Activated gamma-delta T cell treated with anti-CD3 and anti-CD28 coated beads, Interleukin-2, amount 50 U/mL, for 16 hours (primary cell): Measurements from ENCODE around the gene LRP1B.

Experiments used
- DNase-seq: peaks from one replicate; pipeline ENCODE4 v3.0.0-alpha.2; 2020; ENCODE audit warnings: low read depth

The LRP1B gene

DNA sequence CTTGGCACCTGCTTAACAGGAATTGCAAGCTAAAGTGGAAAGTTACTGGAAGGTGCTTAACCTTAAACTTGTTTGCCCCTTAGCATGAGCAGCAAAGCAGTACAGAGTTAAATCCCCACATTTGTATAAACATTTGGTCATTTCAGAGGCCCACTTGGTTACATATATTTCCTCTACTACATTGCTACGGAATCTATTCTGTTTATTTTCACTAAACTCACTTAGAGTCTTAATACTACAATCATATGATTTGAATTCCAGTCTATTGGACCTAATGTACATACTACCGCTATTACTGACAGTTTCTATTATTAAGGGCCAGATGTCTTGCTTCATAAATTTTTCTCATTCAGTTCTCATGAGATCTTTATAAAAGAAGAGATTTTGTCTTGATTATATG is 1294.0 kb downstream of the LRP1B start:
- no peak for DNase-seq

DNA sequence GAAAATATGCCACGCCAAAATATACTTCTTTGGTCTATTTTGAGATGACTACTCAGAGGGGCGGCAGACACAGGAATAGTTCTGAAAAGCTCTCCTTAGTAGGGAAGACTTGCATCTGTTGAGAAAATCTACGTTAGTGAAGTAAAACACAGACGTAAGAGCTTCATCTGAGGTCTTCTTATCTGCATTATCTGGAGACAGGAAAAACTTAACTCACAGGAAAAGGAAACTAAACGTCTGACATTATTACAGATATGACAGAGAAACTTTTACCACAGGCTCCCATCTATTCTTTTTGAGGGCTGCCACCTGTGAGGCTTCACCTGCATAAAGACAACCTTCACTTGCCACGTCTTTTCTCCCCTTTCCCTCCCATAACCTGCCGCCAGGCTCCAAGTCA is 1295.7 kb downstream of the LRP1B start:
- DNase-seq, result no peak

DNA sequence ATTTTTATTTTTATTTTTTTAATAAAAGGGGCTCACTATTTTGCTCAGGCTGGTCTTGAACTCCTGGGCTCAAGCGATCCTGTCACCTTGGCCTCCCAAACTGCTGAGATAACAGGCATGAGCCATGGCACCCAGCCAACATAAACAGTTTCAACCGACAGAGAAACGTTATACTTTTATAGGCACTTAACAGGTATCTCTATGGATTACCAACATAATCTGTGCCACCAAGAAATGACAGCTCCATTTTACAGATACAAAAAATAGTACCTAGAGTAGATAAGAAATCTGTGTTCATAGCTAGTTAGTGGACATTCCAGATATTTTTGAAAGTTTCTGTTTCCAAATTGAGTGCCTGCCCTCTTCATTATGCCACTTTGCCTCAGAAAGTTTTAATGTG is 1316.7 kb downstream of the LRP1B start:
- no peak for DNase-seq

DNA sequence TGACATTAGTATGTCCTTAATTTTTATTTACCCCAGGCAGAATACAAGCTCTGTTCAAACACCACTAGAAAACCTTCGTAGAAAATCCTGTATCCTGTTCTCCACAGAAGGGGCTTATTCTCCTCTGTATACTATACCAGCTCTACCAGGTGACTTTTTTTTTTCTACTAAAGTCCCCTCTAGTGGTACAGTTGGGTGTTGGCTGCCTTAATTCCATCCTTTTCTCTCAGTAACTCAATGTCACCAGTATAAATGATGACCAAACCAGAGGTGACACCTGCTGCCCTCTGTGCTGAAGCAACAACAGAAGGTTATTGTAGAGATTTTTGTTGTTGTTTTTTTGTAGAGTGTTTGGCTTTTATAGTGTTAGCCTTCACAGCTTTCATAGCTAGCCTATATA is 1322.0 kb downstream of the LRP1B start:
- DNase-seq, result no peak

DNA sequence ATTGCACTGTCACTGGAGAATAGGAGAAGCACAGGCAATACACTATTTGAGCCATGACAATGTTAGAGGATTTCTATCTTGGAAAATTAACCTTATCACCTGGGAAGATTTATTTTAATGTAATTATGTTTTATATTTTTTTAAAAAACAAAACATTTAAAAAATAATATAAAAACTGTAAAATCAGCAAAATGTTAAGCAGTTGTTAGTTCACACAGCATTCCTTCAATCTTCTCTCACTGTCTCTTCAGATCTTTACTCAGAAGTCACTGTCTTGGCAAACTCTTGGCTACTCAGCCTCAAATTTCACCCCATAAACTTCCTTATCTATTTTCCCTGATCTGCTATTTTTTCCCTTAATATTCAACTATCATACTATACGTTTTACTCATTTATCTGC is 1322.6 kb downstream of the LRP1B start:
- DNase-seq, result no peak

DNA sequence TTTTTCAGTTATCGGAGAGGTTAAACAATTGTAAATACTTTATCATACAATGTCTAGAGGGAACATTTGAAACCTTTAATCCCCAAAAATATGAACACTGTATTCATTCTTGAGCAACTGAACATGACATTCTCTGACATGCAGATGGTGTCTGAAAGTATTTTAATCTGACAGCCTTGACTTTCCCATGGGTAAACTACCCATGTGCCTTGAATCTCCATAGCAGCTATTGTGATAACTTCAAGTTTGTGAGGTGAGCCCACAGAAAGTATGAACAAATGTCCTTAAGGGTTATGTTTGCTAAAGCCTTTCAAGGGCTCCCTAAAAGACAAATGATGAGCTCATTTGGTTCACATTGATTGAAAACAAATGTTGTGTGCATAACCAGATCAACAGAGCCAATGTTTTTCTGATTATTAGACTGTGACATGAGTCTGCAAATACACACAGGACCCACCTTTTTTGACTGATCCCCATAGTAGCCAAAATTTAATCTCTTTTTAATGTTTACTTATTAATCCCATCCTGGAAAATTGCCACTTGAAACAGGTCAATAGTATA is 1326.0 kb downstream of the LRP1B start:
- no peak for DNase-seq

DNA sequence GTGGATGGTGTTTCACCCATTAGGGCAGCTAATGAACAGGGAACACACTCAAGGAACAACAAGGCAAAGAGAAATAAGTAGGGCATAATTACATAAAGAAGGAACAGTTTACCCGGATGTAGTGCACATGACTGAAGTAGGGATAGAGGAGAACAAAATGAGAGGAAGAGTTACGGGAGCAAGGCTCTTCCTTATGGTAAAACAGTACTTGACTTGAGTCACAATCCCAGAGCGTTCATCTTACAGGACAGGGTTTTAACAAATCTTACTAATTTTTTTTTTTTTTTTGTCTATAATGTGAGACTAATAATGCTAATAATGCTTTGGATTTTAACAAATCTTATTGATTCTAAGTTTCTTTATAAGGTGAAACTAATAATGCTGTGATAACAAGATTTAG is 1329.5 kb downstream of the LRP1B start:
- DNase-seq, result no peak

DNA sequence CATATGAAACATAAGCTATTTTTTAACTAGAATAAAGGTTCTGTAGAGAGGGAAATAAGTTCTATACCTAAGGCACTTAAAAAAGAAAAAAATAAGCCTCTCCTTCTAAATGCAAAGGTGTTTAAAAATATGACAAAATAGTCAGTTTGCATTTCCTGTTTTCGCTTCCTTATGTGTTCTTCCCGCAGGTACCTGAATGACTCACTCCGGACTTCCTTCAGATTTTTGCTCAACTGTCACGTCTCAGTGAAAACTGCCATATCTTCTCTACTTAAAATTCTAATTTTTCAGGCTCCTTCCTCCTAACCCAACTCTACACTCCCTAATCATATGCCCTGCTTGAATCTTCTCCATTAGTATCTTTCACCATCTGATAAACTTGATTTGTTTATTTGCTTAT is 1333.1 kb downstream of the LRP1B start:
- no peak for DNase-seq

DNA sequence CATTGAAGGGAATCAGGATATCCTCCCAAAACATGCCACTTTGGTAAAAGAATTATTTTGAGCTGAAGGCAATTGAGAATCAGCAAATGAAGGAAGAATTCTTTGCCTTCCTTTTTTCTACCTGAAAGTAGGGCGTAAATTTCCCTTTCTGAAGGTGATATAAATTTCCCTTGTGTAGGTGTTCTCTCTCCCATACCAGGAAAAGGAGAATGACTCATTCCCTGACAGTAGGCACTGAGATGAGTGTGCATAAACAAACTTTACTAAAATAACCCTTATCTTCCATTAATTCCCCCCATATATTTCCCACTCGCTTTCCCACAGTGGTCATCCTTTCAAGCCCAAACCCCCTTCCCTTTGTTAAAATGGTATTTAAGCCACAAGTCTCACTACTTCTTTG is 1339.0 kb downstream of the LRP1B start:
- DNase-seq, result no peak

DNA sequence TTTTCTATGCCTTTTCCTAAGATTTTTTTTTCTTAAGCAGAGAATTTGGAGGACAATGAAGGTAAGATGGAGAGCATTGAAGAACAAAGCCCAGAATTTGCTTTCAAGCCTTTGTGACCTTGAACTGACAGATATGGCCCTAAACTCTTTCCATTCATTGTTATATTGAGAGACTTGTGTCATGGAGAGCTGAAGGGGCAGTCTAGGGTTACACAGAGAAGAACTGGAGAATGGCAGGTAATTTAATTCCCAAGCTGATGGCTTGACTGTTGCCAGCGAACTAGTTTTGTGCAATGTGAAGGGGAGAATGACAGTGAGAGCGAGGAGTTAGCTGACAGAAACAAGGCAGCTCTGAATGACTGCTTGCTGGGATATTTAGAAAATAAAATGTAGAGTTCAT is 1344.2 kb downstream of the LRP1B start:
- no peak for DNase-seq

DNA sequence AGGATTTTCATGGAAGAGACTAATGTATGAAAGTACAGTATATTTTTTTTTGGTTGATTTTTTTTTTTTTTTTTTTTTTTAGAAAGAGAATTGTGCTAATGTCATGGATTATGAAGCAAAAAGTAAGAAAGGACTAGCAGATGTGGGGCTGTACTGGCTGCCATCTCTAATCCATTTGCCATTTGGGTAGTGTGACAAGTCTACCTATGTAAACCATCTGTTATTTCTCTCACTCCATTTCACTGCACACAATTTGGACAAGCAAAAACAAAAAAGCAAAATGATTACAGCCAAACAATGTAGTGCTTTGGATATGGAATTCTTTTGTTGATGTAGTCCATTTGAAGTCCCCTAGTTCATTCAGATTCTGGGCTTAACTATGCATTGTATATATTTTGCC is 1355.4 kb downstream of the LRP1B start:
- no peak for DNase-seq

DNA sequence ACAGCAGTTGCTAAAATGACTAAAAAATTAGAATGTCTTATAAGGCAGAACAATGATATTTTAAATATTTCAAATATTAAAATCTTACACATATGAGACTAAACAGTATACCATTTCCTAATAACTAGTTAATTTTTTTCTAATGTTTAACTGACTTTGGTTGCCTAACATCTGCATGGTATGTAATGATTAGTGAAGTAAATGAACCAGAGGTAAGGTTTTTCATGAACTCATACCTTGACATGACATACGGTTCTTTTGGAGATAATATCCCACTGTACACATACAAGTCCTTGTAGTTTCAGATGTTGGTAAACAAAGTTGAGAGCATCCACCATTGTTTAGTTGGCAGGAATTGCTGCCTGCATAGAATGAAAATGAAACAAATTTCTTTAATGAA is 1360.2 kb downstream of the LRP1B start:
- no peak for DNase-seq

DNA sequence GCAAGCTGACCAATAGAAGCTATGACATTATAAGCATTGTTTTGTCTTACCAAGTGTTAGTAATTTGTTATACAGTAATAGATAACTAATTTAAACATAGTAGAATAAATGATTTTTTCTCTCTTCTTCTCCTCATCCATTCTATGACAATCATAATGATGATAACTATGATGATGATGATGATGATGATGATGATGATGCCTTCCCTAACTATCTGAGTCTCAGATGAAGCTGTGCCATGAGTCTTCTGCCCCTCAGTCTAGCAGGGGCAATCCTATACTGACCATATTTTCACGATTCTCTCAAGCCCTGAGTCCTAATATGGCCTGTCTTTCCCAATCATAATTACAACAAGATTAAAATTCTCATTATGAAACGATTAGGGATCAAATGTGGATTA is 1369.0 kb downstream of the LRP1B start:
- no peak for DNase-seq

DNA sequence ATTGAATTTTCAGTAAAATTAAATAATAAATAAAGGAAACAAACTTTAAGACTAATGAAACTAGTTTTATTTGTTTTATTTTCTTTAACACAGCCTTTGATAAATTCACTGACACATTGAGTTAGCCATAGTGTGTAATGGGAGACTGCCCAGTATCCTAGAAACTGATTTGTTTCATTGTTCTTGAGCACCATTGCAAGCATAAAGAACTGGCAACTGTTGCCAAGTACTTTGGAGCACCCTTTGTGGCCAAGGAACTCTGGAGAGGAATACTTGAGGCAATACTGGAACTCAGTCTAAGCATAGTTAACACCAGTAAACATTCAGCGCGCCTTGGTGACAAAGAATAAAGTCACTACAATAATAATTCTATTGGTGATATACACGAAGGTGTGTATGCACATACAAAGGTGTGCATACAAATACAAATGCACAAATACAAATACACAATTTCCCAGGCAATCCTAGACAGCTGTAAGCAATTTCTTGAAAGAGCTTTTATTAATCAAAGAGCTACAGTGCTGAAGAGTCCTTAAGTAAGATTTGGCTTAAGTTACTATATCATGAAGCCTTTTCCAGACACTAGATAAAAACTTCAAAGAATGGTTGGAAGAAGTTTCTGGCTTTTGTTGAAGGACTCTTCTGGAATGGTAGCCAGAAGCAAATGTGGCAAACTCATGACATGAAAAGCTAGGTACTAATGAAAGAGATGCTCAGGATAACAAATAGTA is 1371.2 kb downstream of the LRP1B start:
- no peak for DNase-seq

DNA sequence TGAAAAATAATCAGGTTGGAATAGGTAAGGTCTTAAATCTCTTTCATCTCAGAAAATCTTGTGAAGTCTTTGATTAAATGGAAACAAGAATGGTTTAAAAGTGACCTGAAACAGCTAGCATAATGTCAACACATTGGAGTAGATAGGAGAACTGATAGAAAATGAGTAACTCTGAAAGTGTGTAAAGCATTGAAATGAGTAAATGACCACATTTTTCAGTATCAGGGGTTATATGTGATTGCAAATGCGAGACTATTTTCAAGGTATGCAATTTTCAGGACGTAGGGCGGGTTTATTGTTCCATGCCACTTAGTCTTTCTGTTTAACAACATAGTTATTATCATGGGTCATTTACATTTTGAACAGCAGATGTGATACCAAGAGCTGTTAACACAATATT is 1383.2 kb downstream of the LRP1B start:
- no peak for DNase-seq

DNA sequence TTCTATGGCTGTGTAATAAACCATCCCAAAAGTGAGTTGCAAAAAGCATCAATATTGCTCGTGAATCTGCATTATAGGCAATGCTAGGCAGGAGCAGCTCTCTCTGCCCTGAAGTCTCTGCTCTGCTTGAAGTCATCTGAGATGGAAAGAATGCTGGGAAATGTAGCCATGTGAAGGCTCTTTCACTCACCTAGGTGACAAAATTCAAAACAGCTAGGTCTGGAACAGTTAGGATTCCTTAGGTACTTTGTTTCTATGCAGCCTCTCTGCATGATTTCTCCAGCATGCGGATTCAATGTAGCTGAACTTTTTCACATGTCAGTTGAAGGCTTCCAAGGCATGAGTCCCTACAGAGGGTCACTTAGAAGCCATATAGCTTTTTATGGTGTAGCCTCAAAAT is 1383.7 kb downstream of the LRP1B start:
- no peak for DNase-seq

DNA sequence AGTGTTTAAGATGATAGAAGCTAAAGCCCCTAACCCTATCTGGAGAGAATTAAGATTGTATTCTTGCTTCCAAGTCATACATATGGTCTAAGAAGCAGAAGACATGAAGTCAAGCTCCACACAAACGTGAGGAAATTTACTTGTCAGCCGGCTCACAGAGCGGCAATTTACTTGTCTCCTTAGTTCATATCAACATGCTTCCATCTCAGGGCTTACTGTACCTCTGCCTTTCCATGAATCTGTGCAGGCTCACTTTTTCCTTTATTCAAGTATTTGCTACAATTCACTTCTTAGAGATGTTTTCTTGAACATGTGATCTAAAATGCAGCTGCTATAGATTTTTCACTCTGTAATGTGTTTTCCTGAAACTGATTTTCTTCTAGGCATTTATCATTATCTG is 1386.4 kb downstream of the LRP1B start:
- no peak for DNase-seq

DNA sequence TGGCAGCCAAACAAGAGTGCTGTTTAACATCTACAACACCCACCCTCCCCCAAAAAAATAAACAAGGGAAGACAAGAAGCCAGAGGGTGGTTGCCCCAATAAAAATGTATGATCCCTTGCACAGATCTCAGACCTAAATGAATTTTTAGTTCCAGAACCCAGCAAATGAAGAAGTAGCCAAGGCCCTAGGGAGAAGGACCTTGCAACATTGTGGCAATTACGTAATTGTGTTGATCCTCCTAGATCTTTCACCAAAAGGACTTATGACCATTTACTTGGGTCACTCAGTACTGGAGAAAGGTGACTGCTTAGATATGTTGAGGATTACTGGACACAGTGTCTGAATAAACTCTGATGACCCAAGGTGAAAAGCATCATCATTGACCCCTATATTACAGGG is 1393.8 kb downstream of the LRP1B start:
- DNase-seq, result no peak

DNA sequence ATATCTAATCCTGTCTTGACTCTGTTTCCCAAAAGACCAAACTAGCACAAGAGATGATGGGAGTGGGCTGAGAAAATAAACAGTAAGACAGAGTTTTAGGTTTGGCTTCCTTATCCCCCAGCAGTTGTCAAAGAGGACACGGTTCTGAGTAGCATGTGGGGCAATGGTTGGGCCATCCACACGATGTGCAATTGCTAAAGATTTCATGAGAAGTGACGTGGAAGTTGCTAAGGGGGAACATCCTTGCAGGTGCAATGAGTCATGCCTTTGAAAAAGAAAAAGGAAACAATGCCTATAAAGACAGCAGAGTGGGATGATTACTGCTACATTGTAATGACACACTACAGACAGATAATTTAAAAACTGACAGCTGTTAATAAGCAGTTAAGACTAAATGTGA is 1395.8 kb downstream of the LRP1B start:
- DNase-seq, result no peak

DNA sequence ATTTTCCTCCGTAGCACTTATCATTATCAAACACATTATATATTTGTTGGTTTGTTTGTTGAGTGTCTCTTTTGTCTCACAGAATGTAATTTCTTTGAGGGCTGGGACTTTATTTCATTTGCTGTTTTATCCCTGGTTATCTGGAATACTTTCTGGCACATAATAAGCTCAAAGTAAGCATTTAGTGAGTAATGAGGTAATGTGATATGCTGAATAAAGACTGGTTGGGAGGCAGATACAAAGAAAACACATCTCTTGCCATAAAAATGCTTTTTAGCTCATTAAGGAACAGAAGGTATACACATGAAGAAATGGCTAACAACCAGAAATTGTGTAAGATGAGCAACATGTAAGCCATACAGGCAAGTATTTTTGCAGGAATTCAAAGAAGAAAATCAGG is 1411.8 kb downstream of the LRP1B start:
- no peak for DNase-seq

DNA sequence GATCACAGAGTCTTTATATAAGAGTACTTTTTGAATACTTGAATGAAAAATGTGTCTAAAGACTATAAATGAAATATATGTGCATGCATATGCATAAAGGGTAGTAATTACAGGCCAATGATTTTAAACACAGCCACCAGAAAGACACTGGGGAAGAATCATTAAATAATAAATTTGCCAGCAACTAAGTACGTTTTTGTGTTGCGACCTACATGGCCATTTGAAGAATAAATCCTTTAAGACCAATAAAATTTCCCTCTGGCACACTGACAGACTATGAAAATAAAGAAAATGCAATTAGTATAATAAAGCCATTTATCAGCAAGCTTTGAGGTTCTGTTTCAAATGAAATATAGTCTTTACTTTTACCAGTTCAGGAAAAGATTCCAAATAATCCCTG is 1413.3 kb downstream of the LRP1B start:
- no peak for DNase-seq

DNA sequence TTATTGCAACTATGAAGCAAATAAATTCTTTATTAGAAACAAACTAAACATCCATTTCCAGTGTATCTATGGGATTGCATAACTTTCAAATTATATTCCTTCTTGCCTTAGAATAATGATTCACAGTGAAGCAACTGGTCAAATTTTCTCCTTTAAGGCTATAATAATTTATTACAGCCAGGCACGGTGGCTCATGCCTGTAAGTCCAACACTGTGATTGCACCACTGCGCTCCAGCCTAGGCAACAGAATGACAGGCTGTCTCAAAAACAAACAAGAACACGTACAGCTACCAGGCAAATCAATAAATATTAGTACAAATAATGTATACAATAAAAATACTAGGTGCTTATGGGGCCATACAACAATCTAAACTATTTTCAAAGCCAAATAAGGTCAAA is 1416.2 kb downstream of the LRP1B start:
- DNase-seq, result no peak

DNA sequence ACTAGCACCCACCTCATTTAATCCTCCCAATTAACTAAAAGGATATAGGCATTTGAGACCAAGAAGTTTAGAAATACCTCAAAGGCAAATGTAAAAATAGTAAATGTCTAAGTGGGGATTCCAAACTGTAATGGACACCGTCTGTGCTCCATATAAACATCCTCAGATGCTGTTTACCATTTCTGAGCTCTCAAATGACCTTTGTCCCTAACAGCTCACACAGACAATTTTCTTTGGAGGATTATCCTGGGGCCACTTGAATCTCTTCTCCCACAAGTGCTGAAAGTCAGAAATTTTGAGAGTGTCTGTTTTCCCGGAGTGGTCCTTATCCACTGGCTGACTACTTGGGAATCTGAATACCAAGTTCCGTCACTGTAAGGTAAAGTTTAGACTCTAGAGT is 1418.9 kb downstream of the LRP1B start:
- no peak for DNase-seq

DNA sequence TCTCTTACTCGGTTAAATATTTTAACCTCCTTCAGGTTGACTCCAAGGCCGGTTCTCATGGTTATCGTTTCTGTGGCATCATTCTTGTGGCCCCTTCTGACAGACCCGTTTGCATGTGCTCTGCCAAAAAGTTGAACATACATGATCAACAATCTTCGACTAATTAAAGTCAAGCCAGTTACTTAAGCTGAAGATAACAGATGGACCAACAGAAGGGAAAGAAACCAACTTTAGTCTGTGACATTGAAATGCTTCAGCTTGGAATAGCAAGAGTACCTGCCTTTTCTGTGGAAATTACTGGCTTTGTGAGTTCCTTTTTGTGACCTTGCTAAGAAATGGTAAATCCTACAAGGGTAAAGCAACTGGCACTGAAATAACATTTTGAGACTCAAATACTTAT is 1429.1 kb downstream of the LRP1B start:
- DNase-seq, result no peak
